Measurements from ENCODE around the gene SLC6A2.

GRCh38 chr16:55621771-55622170 is 34.0 kb upstream of the SLC6A2 start:
- TF ChIP-seq POLR2A (IDR thresholded peaks at IDR 0.05; ENCODE audit: low read depth, low read length), result no peak
- TF ChIP-seq POLR2AphosphoS5 (IDR thresholded peaks at IDR 0.05; ENCODE audit: low read depth, low read length), result no peak
- no peak for TF ChIP-seq TAF1 (IDR thresholded peaks at IDR 0.05; ENCODE audit: low read depth, low read length)
